SK-N-SH treated with all-trans-retinoic acid at 6 μM for 48 hours (cell line): ENCODE data around the gene CLEC16A.

Experiments
- ATAC-seq: fragments of 200-7000 bp; cut with Tn5 transposase; 3 replicates; pipeline ENCODE4 v1.9.1; 2020; ENCODE audit warnings: mild to moderate bottlenecking, moderate library complexity
- ARNTL ChIP-seq: fragments of 450-650 bp; formaldehyde crosslinking; IDR thresholded peaks from 2 replicates; pipeline ENCODE4 v1.5.0; 2020; ENCODE audit warnings: low read depth, mild to moderate bottlenecking, moderate library complexity, borderline replicate concordance
- BACH2 ChIP-seq: fragments of 250-450 bp; sonication (Bioruptor Pico); IDR thresholded peaks from 2 replicates; pipeline ENCODE4 v1.9.0; 2021; ENCODE audit warnings: mild to moderate bottlenecking, borderline replicate concordance
- CSDC2 ChIP-seq: fragments of 250-450 bp; sonication (Bioruptor Pico); IDR thresholded peaks from 2 replicates; pipeline ENCODE4 v1.5.0; 2020; ENCODE audit warnings: mild to moderate bottlenecking, moderate library complexity
- GLIS3 ChIP-seq: fragments of 250-450 bp; sonication (Bioruptor Pico); IDR thresholded peaks from 2 replicates; pipeline ENCODE4 v1.5.0; 2020; ENCODE audit warnings: mild to moderate bottlenecking, moderate library complexity
- ISL1 ChIP-seq: fragments of 250-450 bp; sonication (Bioruptor Pico); IDR thresholded peaks from 2 replicates; pipeline ENCODE4 v2.1.2; 2022; ENCODE audit warnings: mild to moderate bottlenecking, moderate library complexity
- OSR1 ChIP-seq: fragments of 250-450 bp; sonication (Bioruptor Pico); IDR thresholded peaks from 2 replicates; pipeline ENCODE4 v1.8.0; 2022; ENCODE audit warnings: moderate library complexity, mild to moderate bottlenecking, inconsistent platforms
- PPARA ChIP-seq: fragments of 250-450 bp; sonication (Bioruptor Pico); IDR thresholded peaks from 2 replicates; pipeline ENCODE4 v1.5.0; 2020; ENCODE audit warnings: mild to moderate bottlenecking, borderline replicate concordance
- RARB ChIP-seq: fragments of 250-450 bp; sonication (Bioruptor Pico); IDR thresholded peaks from 2 replicates; pipeline ENCODE4 v1.8.0; 2021; ENCODE audit warnings: mild to moderate bottlenecking, moderate library complexity
- SNAI2 ChIP-seq: fragments of 250-450 bp; sonication (Bioruptor Pico); IDR thresholded peaks from 2 replicates; pipeline ENCODE4 v1.5.0; 2020; ENCODE audit warnings: mild to moderate bottlenecking, moderate library complexity
- TCF4 ChIP-seq: fragments of 250-450 bp; sonication (Bioruptor Pico); IDR thresholded peaks from 2 replicates; pipeline ENCODE4 v1.8.0; 2021; ENCODE audit warnings: mild to moderate bottlenecking, moderate library complexity, borderline replicate concordance
- TOX ChIP-seq: fragments of 250-450 bp; sonication (Bioruptor Pico); IDR thresholded peaks from 2 replicates; pipeline ENCODE4 v1.8.0; 2021; ENCODE audit warnings: mild to moderate bottlenecking, moderate library complexity, borderline replicate concordance
- ZC3H10 ChIP-seq: fragments of 250-450 bp; sonication (Bioruptor Pico); IDR thresholded peaks from 2 replicates; pipeline ENCODE4 v1.5.1; 2021; ENCODE audit warnings: mild to moderate bottlenecking, moderate library complexity
- ZFP3 ChIP-seq: fragments of 250-450 bp; sonication (Bioruptor Pico); IDR thresholded peaks from 2 replicates; pipeline ENCODE4 v1.5.0; 2020; ENCODE audit warnings: mild to moderate bottlenecking, moderate library complexity
- ZFP30 ChIP-seq: fragments of 450-650 bp; formaldehyde crosslinking; IDR thresholded peaks from 2 replicates; pipeline ENCODE4 v1.5.0; 2022; ENCODE audit warnings: mild to moderate bottlenecking, moderate library complexity
- ZNF565 ChIP-seq: fragments of 450-650 bp; formaldehyde crosslinking; conservative IDR thresholded peaks from 2 replicates; pipeline ENCODE4 v1.5.0; 2020; ENCODE audit warnings: low read depth, mild to moderate bottlenecking, moderate library complexity
- ZNF70 ChIP-seq: fragments of 450-650 bp; formaldehyde crosslinking; IDR thresholded peaks from 2 replicates; pipeline ENCODE4 v1.5.0; 2020; ENCODE audit warnings: mild to moderate bottlenecking, moderate library complexity
- ZNF8 ChIP-seq: fragments of 450-650 bp; formaldehyde crosslinking; IDR thresholded peaks from 2 replicates; pipeline ENCODE4 v1.5.0; 2020; ENCODE audit warnings: mild to moderate bottlenecking, moderate library complexity
- TF ChIP-seq, protein P1 (sequence below): fragments of 250-450 bp; sonication (Bioruptor Pico); IDR thresholded peaks from 2 replicates; pipeline ENCODE4 v1.8.0; 2021; ENCODE audit warnings: low read depth, mild to moderate bottlenecking, moderate library complexity, borderline replicate concordance
- TF ChIP-seq, protein P2 (sequence below): fragments of 250-450 bp; sonication (Bioruptor Pico); IDR thresholded peaks from 2 replicates; pipeline ENCODE4 v1.5.1; 2021; ENCODE audit warnings: mild to moderate bottlenecking, moderate library complexity
- TF ChIP-seq, protein P3 (sequence below): fragments of 250-450 bp; sonication (Bioruptor Pico); IDR thresholded peaks from 2 replicates; pipeline ENCODE4 v1.8.0; 2020; ENCODE audit warnings: mild to moderate bottlenecking, moderate library complexity, borderline replicate concordance
- TF ChIP-seq, protein P4 (sequence below): fragments of 250-450 bp; sonication (Bioruptor Pico); IDR thresholded peaks from 2 replicates; pipeline ENCODE4 v1.5.0; 2020; ENCODE audit warnings: mild to moderate bottlenecking, moderate library complexity

CLEC16A gene

DNA sequence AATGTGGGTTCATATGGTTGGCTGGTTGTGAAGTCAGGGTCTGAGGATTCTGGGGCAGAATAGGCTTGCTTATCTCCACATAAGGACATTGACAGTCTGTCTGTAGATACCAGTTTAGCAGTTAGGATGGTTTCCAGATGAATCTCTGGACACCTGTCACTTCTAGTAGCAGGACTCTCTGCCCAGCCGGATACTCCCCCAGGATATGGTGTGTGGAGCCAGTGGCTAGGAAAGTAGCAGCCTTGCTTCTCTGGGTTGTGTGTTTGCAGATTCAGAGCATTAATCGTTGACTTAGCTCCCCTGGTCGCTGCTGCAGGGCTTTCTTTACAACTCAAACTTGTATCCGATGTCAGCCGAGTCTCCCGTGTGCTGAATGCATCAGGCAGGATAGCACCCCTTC is 45.2 kb downstream of the CLEC16A start:
- no peak for ATAC-seq
- no peak for TF ChIP-seq GLIS3 (CRISPR knock-in tag)
- no peak for TF ChIP-seq OSR1 (CRISPR knock-in tag)
- TF ChIP-seq BACH2 (CRISPR knock-in tag) = no peak
- no peak for TF ChIP-seq ZFP30 (CRISPR knock-in tag)
- no peak for TF ChIP-seq RARB
- TF ChIP-seq ZFP3 (CRISPR knock-in tag) = no peak
- no peak for TF ChIP-seq CSDC2 (CRISPR knock-in tag)
- TF ChIP-seq ZNF70 = no peak
- no peak for TF ChIP-seq TCF4 (CRISPR knock-in tag)
- no peak for TF ChIP-seq ISL1 (CRISPR knock-in tag)

DNA sequence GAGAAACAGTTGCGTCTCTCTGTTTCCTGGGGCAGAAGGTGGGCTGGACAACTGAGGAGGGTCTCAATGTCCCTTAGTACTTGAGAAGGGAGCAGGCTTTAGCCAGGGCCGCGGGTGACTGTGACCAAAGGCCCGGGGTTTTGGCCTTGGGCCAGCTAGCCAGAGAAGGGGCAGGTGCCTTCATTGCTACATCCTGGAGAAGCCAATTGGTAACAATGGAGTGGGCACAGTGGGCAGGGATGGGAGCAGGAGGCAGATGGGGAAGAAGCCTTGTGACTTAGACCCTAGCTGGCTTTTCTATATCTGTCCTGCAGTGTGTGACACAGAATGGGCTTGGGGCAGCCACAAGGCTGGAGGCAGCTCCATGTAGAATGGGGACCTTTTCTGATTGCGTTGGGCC is 46.0 kb downstream of the CLEC16A start:
- TF ChIP-seq TOX (CRISPR knock-in tag) = no peak
- no peak for TF ChIP-seq GLIS3 (CRISPR knock-in tag)
- TF ChIP-seq, protein P1, sequence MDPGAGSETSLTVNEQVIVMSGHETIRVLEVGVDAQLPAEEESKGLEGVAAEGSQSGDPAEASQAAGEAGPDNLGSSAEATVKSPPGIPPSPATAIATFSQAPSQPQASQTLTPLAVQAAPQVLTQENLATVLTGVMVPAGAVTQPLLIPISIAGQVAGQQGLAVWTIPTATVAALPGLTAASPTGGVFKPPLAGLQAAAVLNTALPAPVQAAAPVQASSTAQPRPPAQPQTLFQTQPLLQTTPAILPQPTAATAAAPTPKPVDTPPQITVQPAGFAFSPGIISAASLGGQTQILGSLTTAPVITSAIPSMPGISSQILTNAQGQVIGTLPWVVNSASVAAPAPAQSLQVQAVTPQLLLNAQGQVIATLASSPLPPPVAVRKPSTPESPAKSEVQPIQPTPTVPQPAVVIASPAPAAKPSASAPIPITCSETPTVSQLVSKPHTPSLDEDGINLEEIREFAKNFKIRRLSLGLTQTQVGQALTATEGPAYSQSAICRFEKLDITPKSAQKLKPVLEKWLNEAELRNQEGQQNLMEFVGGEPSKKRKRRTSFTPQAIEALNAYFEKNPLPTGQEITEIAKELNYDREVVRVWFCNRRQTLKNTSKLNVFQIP (CRISPR knock-in tag) = no peak
- no peak for TF ChIP-seq CSDC2 (CRISPR knock-in tag)
- TF ChIP-seq ZNF8 (CRISPR knock-in tag) = no peak
- no peak for TF ChIP-seq OSR1 (CRISPR knock-in tag)
- no peak for TF ChIP-seq ISL1 (CRISPR knock-in tag)
- TF ChIP-seq SNAI2 = no peak
- TF ChIP-seq ARNTL = no peak
- TF ChIP-seq ZNF565 = no peak
- TF ChIP-seq, protein P2, sequence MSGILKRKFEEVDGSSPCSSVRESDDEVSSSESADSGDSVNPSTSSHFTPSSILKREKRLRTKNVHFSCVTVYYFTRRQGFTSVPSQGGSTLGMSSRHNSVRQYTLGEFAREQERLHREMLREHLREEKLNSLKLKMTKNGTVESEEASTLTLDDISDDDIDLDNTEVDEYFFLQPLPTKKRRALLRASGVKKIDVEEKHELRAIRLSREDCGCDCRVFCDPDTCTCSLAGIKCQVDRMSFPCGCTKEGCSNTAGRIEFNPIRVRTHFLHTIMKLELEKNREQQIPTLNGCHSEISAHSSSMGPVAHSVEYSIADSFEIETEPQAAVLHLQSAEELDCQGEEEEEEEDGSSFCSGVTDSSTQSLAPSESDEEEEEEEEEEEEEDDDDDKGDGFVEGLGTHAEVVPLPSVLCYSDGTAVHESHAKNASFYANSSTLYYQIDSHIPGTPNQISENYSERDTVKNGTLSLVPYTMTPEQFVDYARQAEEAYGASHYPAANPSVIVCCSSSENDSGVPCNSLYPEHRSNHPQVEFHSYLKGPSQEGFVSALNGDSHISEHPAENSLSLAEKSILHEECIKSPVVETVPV = no peak
- no peak for ATAC-seq

DNA sequence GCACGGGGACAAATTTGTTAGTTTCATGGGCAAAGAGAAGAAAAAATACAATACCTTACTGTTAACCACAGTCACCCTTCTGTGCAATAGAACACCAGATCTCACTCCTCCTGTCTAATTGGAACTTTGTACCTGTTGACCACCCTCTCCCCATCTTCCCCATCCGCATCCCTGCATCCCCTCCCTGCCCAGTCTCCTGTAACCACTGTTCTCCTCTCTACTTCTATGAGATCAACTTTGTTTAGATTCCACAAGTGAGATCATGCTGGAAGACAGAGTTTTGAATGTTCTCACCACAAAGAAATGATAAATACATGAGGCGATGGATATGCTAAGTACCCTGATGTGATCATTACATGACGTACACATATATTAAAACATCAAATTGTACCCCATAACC is 47.7 kb downstream of the CLEC16A start:
- TF ChIP-seq OSR1 (CRISPR knock-in tag) (no peak), ZFP30 (CRISPR knock-in tag) (no peak), ZFP3 (CRISPR knock-in tag) (no peak), BACH2 (CRISPR knock-in tag) (no peak), RARB (no peak), TCF4 (CRISPR knock-in tag) (no peak)
- TF ChIP-seq, protein P3, sequence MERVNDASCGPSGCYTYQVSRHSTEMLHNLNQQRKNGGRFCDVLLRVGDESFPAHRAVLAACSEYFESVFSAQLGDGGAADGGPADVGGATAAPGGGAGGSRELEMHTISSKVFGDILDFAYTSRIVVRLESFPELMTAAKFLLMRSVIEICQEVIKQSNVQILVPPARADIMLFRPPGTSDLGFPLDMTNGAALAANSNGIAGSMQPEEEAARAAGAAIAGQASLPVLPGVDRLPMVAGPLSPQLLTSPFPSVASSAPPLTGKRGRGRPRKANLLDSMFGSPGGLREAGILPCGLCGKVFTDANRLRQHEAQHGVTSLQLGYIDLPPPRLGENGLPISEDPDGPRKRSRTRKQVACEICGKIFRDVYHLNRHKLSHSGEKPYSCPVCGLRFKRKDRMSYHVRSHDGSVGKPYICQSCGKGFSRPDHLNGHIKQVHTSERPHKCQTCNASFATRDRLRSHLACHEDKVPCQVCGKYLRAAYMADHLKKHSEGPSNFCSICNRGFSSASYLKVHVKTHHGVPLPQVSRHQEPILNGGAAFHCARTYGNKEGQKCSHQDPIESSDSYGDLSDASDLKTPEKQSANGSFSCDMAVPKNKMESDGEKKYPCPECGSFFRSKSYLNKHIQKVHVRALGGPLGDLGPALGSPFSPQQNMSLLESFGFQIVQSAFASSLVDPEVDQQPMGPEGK (CRISPR knock-in tag) = no peak
- TF ChIP-seq, protein P4, sequence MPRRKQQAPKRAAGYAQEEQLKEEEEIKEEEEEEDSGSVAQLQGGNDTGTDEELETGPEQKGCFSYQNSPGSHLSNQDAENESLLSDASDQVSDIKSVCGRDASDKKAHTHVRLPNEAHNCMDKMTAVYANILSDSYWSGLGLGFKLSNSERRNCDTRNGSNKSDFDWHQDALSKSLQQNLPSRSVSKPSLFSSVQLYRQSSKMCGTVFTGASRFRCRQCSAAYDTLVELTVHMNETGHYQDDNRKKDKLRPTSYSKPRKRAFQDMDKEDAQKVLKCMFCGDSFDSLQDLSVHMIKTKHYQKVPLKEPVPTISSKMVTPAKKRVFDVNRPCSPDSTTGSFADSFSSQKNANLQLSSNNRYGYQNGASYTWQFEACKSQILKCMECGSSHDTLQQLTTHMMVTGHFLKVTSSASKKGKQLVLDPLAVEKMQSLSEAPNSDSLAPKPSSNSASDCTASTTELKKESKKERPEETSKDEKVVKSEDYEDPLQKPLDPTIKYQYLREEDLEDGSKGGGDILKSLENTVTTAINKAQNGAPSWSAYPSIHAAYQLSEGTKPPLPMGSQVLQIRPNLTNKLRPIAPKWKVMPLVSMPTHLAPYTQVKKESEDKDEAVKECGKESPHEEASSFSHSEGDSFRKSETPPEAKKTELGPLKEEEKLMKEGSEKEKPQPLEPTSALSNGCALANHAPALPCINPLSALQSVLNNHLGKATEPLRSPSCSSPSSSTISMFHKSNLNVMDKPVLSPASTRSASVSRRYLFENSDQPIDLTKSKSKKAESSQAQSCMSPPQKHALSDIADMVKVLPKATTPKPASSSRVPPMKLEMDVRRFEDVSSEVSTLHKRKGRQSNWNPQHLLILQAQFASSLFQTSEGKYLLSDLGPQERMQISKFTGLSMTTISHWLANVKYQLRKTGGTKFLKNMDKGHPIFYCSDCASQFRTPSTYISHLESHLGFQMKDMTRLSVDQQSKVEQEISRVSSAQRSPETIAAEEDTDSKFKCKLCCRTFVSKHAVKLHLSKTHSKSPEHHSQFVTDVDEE (CRISPR knock-in tag) = no peak
- TF ChIP-seq, all 23 proteins: peak for 0

DNA sequence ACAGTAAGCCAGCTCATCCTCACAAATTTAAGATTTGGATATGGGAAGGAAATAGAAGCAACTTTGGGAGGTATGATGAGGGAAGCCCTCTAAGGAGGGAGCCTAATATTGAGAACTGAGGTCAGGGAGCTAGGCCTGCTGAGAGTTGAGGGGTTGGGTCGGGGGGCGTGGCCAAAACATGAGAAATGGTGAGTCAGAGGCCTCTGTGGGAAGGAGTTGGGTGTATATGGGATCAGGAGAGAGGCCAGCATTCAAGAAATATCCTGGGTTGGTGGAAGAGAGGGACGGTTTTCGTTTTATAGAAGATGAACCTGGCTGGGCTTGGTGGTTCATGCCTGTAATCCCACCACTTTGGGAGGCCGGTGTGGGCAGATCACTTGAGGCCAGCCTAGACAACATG is 48.4 kb downstream of the CLEC16A start:
- ATAC-seq = peak; percentile 83
- TF ChIP-seq ZFP3 (CRISPR knock-in tag) (0 out of 2 replicates have a peak, but pooled peaks have one; percentile 21), PPARA (CRISPR knock-in tag) (no peak)

More for the DNA sequence above, 47.7 kb downstream of the CLEC16A start:
- ATAC-seq = peak; percentile 23

DNA sequence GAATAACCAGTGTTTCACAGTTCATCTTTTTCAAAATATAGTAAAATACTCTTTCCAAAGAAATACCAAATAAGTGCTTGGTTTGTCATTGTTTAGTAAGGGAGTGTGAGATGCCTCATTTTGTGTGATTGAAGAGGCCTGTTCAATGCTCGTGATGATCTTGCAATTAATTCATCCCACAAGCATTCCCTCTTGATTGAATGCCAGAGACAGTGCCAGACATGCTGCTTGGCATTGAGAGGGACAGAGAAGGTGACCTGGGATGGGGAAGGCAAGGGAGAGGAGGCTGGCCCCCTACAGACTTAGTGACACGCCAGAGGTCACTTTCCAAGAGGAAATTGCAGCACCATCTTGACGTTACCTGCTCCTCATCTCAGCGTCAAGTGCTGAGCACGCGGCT is 49.3 kb downstream of the CLEC16A start:
- no peak for ATAC-seq
- no peak for TF ChIP-seq SNAI2
- TF ChIP-seq CSDC2 (CRISPR knock-in tag) = no peak
- no peak for TF ChIP-seq ZC3H10 (CRISPR knock-in tag)
